K562 (cell line): ENCODE results near the gene TP53BP2. TPM values are rescaled to one million over a fixed set of nuclear protein-coding genes. Genes with fewer than 3 reads are reported as not detected.

Experiments
- ATAC-seq: fragments of 200-7000 bp; cut with Tn5 transposase; 3 replicates; pipeline ENCODE4 v1.9.1; 2020; ENCODE audit warnings: moderate library complexity
- BruUV-seq: library from RNA; stranded (reverse); fragments of 400-500 nt; replicated peaks from 2 replicates; lab custom pipeline; 2021; lab: Mats Ljungman, UMichigan
- CTCF ChIA-PET: fragments of 300-600 bp; formaldehyde crosslinking; extraction: SDS; loops from one replicate; lab custom pipeline; 2021; ENCODE audit warnings: low intra/inter-chr PET ratio; lab: Yijun Ruan, JAX
- POLR2A ChIA-PET: fragments of 300-600, 350-650 bp; sonication (Branson Sonifier 250); formaldehyde crosslinking; extraction: SDS; loops from one replicate; lab custom pipeline; 2021; ENCODE audit warnings: antibody characterized with exemption, inconsistent platforms; lab: Yijun Ruan, JAX
- DNase-seq, 4 experiments: peaks; one replicate each; pipeline versions ENCODE4 v3.0.0 to v3.0.0-alpha.2; 2011 to 2018; ENCODE audit warnings: low spot score in 3 of 4, mixed read lengths in 3 of 4; ENCODE audit errors: extremely low read depth in 1 of 4
- FAIRE-seq: peaks from 2 replicates; lab custom pipeline; 2011; peaks lifted over from hg19 to GRCh38; lab: Jason Lieb, UNC
- H2AFZ ChIP-seq: 2 replicates; pipeline ENCODE4 v1.6.0; 2011; ENCODE audit warnings: low read depth, low read length, control low read depth, inconsistent platforms
- H3K27ac ChIP-seq: fragments of 200-600 bp; 3 replicates; pipeline ENCODE4 v1.8.0; 2011; ENCODE audit warnings: low read depth, mild to moderate bottlenecking, control low read depth, inconsistent platforms, low read length, moderate library complexity, mixed read lengths; ENCODE audit errors: extremely low read depth
- H3K27me3 ChIP-seq, 2 experiments: fragments of 300-600 bp in 1 of 2; 2 replicates in 1 of 2; 3 replicates in 1 of 2; pipeline versions ENCODE4 v1.6.0 to v1.8.0; 2011; ENCODE audit warnings: inconsistent platforms in 2 of 2, low read length in 2 of 2, mild to moderate bottlenecking in 1 of 2, mixed read lengths in 1 of 2, moderate library complexity in 1 of 2; ENCODE audit not compliant: control insufficient read depth in 2 of 2, insufficient read depth in 2 of 2
- H3K36me3 ChIP-seq: fragments of 300-600 bp; 3 replicates; pipeline ENCODE4 v1.8.0; 2011; ENCODE audit warnings: mild to moderate bottlenecking, low read length, inconsistent platforms; ENCODE audit not compliant: control insufficient read depth, insufficient read depth
- H3K4me1 ChIP-seq, 2 experiments: fragments of 200-600 bp in 1 of 2; replicated peaks in 1 of 2; 2 replicates in 1 of 2; 3 replicates in 1 of 2; pipeline versions ENCODE4 v1.5.1 to v1.8.0; 2011; ENCODE audit warnings: inconsistent platforms in 2 of 2, low read length in 2 of 2, mild to moderate bottlenecking in 1 of 2, mixed read lengths in 1 of 2, moderate library complexity in 1 of 2; ENCODE audit not compliant: control insufficient read depth in 2 of 2, insufficient read depth in 2 of 2
- H3K4me2 ChIP-seq: 2 replicates; pipeline ENCODE4 v1.6.1; 2011; ENCODE audit warnings: low read length, control low read depth, inconsistent platforms, mixed read lengths; ENCODE audit not compliant: insufficient read depth
- H3K4me3 ChIP-seq: fragments of 200-600 bp; sonication (generic), shearing (Covaris generic); 2 replicates; pipeline ENCODE4 v1.5.1; 2016; ENCODE audit warnings: control low read depth, inconsistent platforms
- H3K79me2 ChIP-seq: fragments of 200-600 bp; 3 replicates; pipeline ENCODE4 v1.8.0; 2011; ENCODE audit warnings: low read length, inconsistent platforms; ENCODE audit not compliant: control insufficient read depth, insufficient read depth
- H3K9ac ChIP-seq, 2 experiments: 2 replicates each; pipeline versions ENCODE4 v1.6.0 to v1.6.1; 2011; ENCODE audit warnings: low read depth in 2 of 2, low read length in 2 of 2, control low read depth in 1 of 2, inconsistent platforms in 1 of 2, mild to moderate bottlenecking in 1 of 2, mixed read lengths in 1 of 2; ENCODE audit not compliant: insufficient read depth in 1 of 2
- H3K9me1 ChIP-seq: one replicate; pipeline ENCODE4 v1.6.0; 2011; ENCODE audit warnings: inconsistent platforms, mild to moderate bottlenecking, low read length, moderate library complexity; ENCODE audit not compliant: control insufficient read depth, insufficient read depth
- H3K9me3 ChIP-seq: replicated peaks from 2 replicates; pipeline ENCODE4 v1.5.1; 2011; ENCODE audit warnings: low read depth, low read length, inconsistent platforms; ENCODE audit not compliant: control insufficient read depth, insufficient read depth
- H4K20me1 ChIP-seq: replicated peaks from 2 replicates; pipeline ENCODE4 v1.6.1; 2011; ENCODE audit warnings: low read length, inconsistent platforms, mixed read lengths; ENCODE audit not compliant: control insufficient read depth, insufficient read depth
- CREBBP ChIP-seq: IDR thresholded peaks from one replicate; pipeline ENCODE4 v1.6.1; 2012; ENCODE audit warnings: low read depth, mild to moderate bottlenecking, control low read depth, inconsistent platforms, low read length
- MAFG ChIP-seq: fragments of 450-650 bp; conservative IDR thresholded peaks from 2 replicates; pipeline ENCODE4 v1.6.1; 2016; ENCODE audit warnings: missing genetic modification characterization, missing compliant biosample characterization
- POLR2H ChIP-seq: IDR thresholded peaks from 2 replicates; pipeline ENCODE4 v1.6.1; 2016; ENCODE audit warnings: missing genetic modification characterization, low read depth, mild to moderate bottlenecking, control low read depth, missing compliant biosample characterization, moderate library complexity
- RBM17 ChIP-seq: fragments of 200-400 bp; formaldehyde crosslinking; IDR thresholded peaks from 2 replicates; pipeline ENCODE4 v1.6.1; 2017; ENCODE audit warnings: low read depth, mild to moderate bottlenecking, low read length, borderline replicate concordance
- TAF15 ChIP-seq: fragments of 200-400 bp; formaldehyde crosslinking; IDR thresholded peaks from 2 replicates; pipeline ENCODE4 v1.6.1; 2017; ENCODE audit warnings: mild to moderate bottlenecking, low read depth, low read length, moderate library complexity
- TCF15 ChIP-seq: fragments of 250-450 bp; sonication (Bioruptor Pico); IDR thresholded peaks from 2 replicates; pipeline ENCODE4 v1.8.0; 2022; ENCODE audit warnings: moderate library complexity, mild to moderate bottlenecking, inconsistent platforms
- THRB ChIP-seq: fragments of 450-650 bp; formaldehyde crosslinking; conservative IDR thresholded peaks from 2 replicates; pipeline ENCODE4 v1.4.0; 2022; ENCODE audit warnings: mild to moderate bottlenecking, missing genetic modification characterization
- TRIM25 ChIP-seq: fragments of 450-650 bp; IDR thresholded peaks from 2 replicates; pipeline ENCODE4 v1.7.0; 2016; ENCODE audit warnings: borderline replicate concordance
- ZNF407 ChIP-seq: fragments of 450-650 bp; IDR thresholded peaks from 2 replicates; pipeline ENCODE4 v1.6.1; 2016; ENCODE audit warnings: low read depth
- WGBS: fragments of 100-300 bp; shearing (Covaris generic); methylation state at CpG from one replicate; pipeline ENCODE4 v1.1.6; 2016; ENCODE audit warnings: low coverage, mixed read lengths; ENCODE audit not compliant: insufficient coverage; ENCODE audit errors: missing lambda C conversion rate; 5-methylcytosine and 5-hydroxymethylcytosine counted together
- in situ Hi-C: fragments of 300-500 bp; cut with MboI; formaldehyde crosslinking; loops from 4 replicates; pipeline ENCODE4 v1.15.0; 2018; ENCODE audit warnings: inconsistent platforms, mixed read lengths
- intact Hi-C: fragments of 100-400 bp; cut with micrococcal nuclease; formaldehyde crosslinking; loops from 2 replicates; pipeline ENCODE4 v1.14.2; 2022
- polyA plus RNA-seq, 8 experiments: library from polyadenylated mRNA; depleted of rRNA in 4 of 8; stranded (reverse) in 5 of 8; unstranded in 3 of 8; fragments of >200 nt; fragmentation: Nextera tagmentation in 2 of 8; fragmentation: Illumina TruSeq in 1 of 8; extraction: Ambion mirVana in 2 of 8; extraction: Trizol in 1 of 8; gene quantifications; 2 replicates each; pipeline versions ENCODE4 v1.2.1 to v1.2.3, GENCODE V29; 2011 to 2014; ENCODE audit warnings: inconsistent platforms in 1 of 8, missing spikeins in 1 of 8
- total RNA-seq, 7 experiments: library from RNA; depleted of rRNA in 6 of 7; stranded (reverse); fragments of >200 nt in 6 of 7; fragmentation: Illumina TruSeq in 2 of 7; extraction: Trizol in 2 of 7; gene quantifications; 2 replicates each; pipeline versions ENCODE4 v1.2.1 to v1.2.3, GENCODE V29; 2011 to 2021; ENCODE audit warnings: low replicate concordance in 1 of 7

The TP53BP2 gene
- total and polyA plus RNA-seq, 9 of the 15 experiments (the other 6 are each of a cell fraction or from before 2014, with no cell fraction given): 17.0 to 69.6 (median 40.1) TPM

GRCh38 chr1:223828162-223828848, 17.4 kb downstream of the TP53BP2 start:
- no peak for DNase-seq
- no peaks in the 10 kb centered on the region for H3K27me3 ChIP-seq
- H2AFZ ChIP-seq: no peak overlapping the region
- H3K27ac ChIP-seq: peak overlapping the region; percentile 7; the same call in 2 of the 3 replicates
- CTCF ChIA-PET: no interaction called here
- no peak for FAIRE-seq
- intact Hi-C loops: no loop called here
- H3K36me3 ChIP-seq: peaks cover 17% of the 10 kb centered on the region; the same call in 2 of the 3 replicates
- peaks cover 97% of the 10 kb centered on the region for H3K79me2 ChIP-seq
- H4K20me1 ChIP-seq: peaks cover 15% of the 10 kb centered on the region
- no peak overlapping the region for H3K9ac ChIP-seq
- no peaks in the 10 kb centered on the region for H3K9me3 ChIP-seq
- WGBS: 66% methylated on average over 6 of the region's 6 CpGs
- no peak for ATAC-seq
- H3K4me1 ChIP-seq: peaks cover 10 to 39% of the 10 kb centered on the region in 2 experiments; a peak in 3 of 5 replicates
- no peak overlapping the region for H3K4me2 ChIP-seq
- in situ Hi-C loops: no loop called here
- H3K9me1 ChIP-seq: no peaks in the 10 kb centered on the region
- BruUV-seq: no TSS peak
- no peak overlapping the region for H3K4me3 ChIP-seq
- POLR2A ChIA-PET: interaction anchor here (1.4 to 1.5 kb wide), 2 partner anchors 8 to 11 kb away, joined by 5 to 6 read pairs; no protein-coding TSS in a partner anchor
- TF ChIP-seq TRIM25 (no peak), TCF15 (no peak), TAF15 (no peak), CREBBP (no peak), MAFG (tag) (peak; percentile 39; the same call in 1 of the 2 replicates), RBM17 (no peak), ZNF407 (no peak), POLR2H (peak; percentile 57; the same call in 1 of the 2 replicates), THRB (CRISPR knock-in tag) (no peak)
